H9 (cell line): ENCODE data around the gene ZBBX. TPM values are rescaled to one million over a fixed set of nuclear protein-coding genes. Genes with fewer than 3 reads are reported as not detected.

Experiments used
- DNase-seq: peaks from one replicate; pipeline ENCODE4 v3.0.0-alpha.2; 2017
- H2AFZ ChIP-seq: one replicate; pipeline ENCODE4 v1.6.1; 2013; ENCODE audit warnings: mild to moderate bottlenecking, low read length, control low read depth, moderate library complexity
- H2AK5ac ChIP-seq: 2 replicates; pipeline ENCODE4 v1.6.1; 2013; ENCODE audit warnings: low read length, control low read depth, mixed read lengths; ENCODE audit not compliant: insufficient read length
- H2BK120ac ChIP-seq: one replicate; pipeline ENCODE4 v1.6.1; 2013; ENCODE audit warnings: low read depth, mild to moderate bottlenecking, low read length, control low read depth, inconsistent platforms; ENCODE audit not compliant: poor library complexity, severe bottlenecking
- H2BK12ac ChIP-seq: 2 replicates; pipeline ENCODE4 v1.6.1; 2013; ENCODE audit warnings: low read length, control low read depth, mixed read lengths, low read depth; ENCODE audit not compliant: insufficient read length
- H2BK15ac ChIP-seq: 2 replicates; pipeline ENCODE4 v1.6.1; 2013; ENCODE audit warnings: low read depth, low read length, control low read depth
- H2BK20ac ChIP-seq: one replicate; pipeline ENCODE4 v1.6.1; 2013; ENCODE audit warnings: low read depth, mild to moderate bottlenecking, low read length, control low read depth, inconsistent platforms; ENCODE audit not compliant: poor library complexity, severe bottlenecking
- H2BK5ac ChIP-seq: 2 replicates; pipeline ENCODE4 v1.6.1; 2013; ENCODE audit warnings: low read length, control low read depth, mixed read lengths; ENCODE audit not compliant: insufficient read length
- H3K14ac ChIP-seq: 2 replicates; pipeline ENCODE4 v1.6.1; 2013; ENCODE audit warnings: low read length, control low read depth; ENCODE audit not compliant: insufficient read depth
- H3K18ac ChIP-seq: 2 replicates; pipeline ENCODE4 v1.6.1; 2013; ENCODE audit warnings: low read depth, mild to moderate bottlenecking, mixed read lengths, low read length, control low read depth; ENCODE audit not compliant: insufficient read length
- H3K23ac ChIP-seq: 2 replicates; pipeline ENCODE4 v1.6.1; 2013; ENCODE audit warnings: low read length, control low read depth, mixed read lengths, low read depth; ENCODE audit not compliant: insufficient read length
- H3K23me2 ChIP-seq: 2 replicates; pipeline ENCODE4 v1.6.1; 2013; ENCODE audit warnings: low read depth, mild to moderate bottlenecking, mixed read lengths, low read length, control low read depth; ENCODE audit not compliant: insufficient read length, poor library complexity, severe bottlenecking
- H3K27ac ChIP-seq: 2 replicates; pipeline ENCODE4 v1.5.1; 2013; ENCODE audit warnings: low read length, control low read depth, mixed read lengths, low read depth; ENCODE audit not compliant: insufficient read length
- H3K27me3 ChIP-seq: 2 replicates; pipeline ENCODE4 v1.6.1; 2013; ENCODE audit warnings: low read length, control low read depth, inconsistent platforms; ENCODE audit not compliant: insufficient read depth
- H3K4ac ChIP-seq: 2 replicates; pipeline ENCODE4 v1.6.1; 2013; ENCODE audit warnings: low read depth, mild to moderate bottlenecking, control low read depth, inconsistent platforms, low read length, moderate library complexity
- H3K4me1 ChIP-seq: 2 replicates; pipeline ENCODE4 v1.6.1; 2013; ENCODE audit warnings: low read length, control low read depth, inconsistent platforms; ENCODE audit not compliant: insufficient read depth
- H3K4me2 ChIP-seq: 2 replicates; pipeline ENCODE4 v1.6.1; 2013; ENCODE audit warnings: low read length, control low read depth, mixed read lengths; ENCODE audit not compliant: insufficient read length, insufficient read depth
- H3K56ac ChIP-seq: 2 replicates; pipeline ENCODE4 v1.6.1; 2013; ENCODE audit warnings: low read depth, mild to moderate bottlenecking, mixed read lengths, low read length, control low read depth; ENCODE audit not compliant: insufficient read length
- H3K79me1 ChIP-seq: 2 replicates; pipeline ENCODE4 v1.6.1; 2013; ENCODE audit warnings: low read depth, mild to moderate bottlenecking, moderate library complexity, low read length, control low read depth, inconsistent platforms; ENCODE audit not compliant: insufficient read depth, poor library complexity, severe bottlenecking
- H3K79me2 ChIP-seq: 2 replicates; pipeline ENCODE4 v1.6.1; 2013; ENCODE audit warnings: low read length, control low read depth, inconsistent platforms; ENCODE audit not compliant: insufficient read depth
- H3K9ac ChIP-seq: 2 replicates; pipeline ENCODE4 v1.6.1; 2013; ENCODE audit warnings: low read length, control low read depth, mixed read lengths; ENCODE audit not compliant: insufficient read length; ENCODE audit errors: extremely low read depth
- H3K9me3 ChIP-seq: one replicate; pipeline ENCODE4 v1.6.1; 2013; ENCODE audit warnings: low read depth, low read length, inconsistent platforms; ENCODE audit not compliant: control insufficient read depth
- H3T11ph ChIP-seq: one replicate; pipeline ENCODE4 v1.6.1; 2013; ENCODE audit warnings: mild to moderate bottlenecking, low read length, control low read depth, inconsistent platforms
- H4K20me1 ChIP-seq: one replicate; pipeline ENCODE4 v1.6.1; 2013; ENCODE audit not compliant: control insufficient read depth, insufficient read length, insufficient read depth
- H4K5ac ChIP-seq: 2 replicates; pipeline ENCODE4 v1.6.1; 2013; ENCODE audit warnings: low read depth, mild to moderate bottlenecking, mixed read lengths, low read length, control low read depth; ENCODE audit not compliant: insufficient read length
- H4K8ac ChIP-seq: replicated peaks from 2 replicates; pipeline ENCODE4 v1.6.1; 2013; ENCODE audit warnings: low read length, control low read depth, mixed read lengths, low read depth; ENCODE audit not compliant: insufficient read length
- H4K91ac ChIP-seq: 2 replicates; pipeline ENCODE4 v1.6.1; 2013; ENCODE audit warnings: low read depth, mild to moderate bottlenecking, moderate library complexity, mixed read lengths, low read length, control low read depth; ENCODE audit not compliant: insufficient read length
- H3K27ac Mint-ChIP-seq, 3 experiments: 2 replicates in 2 of 3; 3 replicates in 1 of 3; pipeline ENCODE4 v1.8.0; 2020 to 2021; ENCODE audit warnings: mixed read lengths in 3 of 3, mild to moderate bottlenecking in 1 of 3, moderate library complexity in 1 of 3
- H3K27me3 Mint-ChIP-seq: 2 replicates; pipeline ENCODE4 v1.8.0; 2021; ENCODE audit warnings: low read depth, mild to moderate bottlenecking, moderate library complexity, mixed read lengths
- H3K36me3 Mint-ChIP-seq, 3 experiments: 2 replicates in 2 of 3; 3 replicates in 1 of 3; pipeline ENCODE4 v1.8.0; 2020 to 2021; ENCODE audit warnings: low read depth in 3 of 3, mixed read lengths in 3 of 3; ENCODE audit not compliant: insufficient read depth in 1 of 3
- H3K4me1 Mint-ChIP-seq, 2 experiments: 2 replicates each; pipeline ENCODE4 v1.8.0; 2020; ENCODE audit warnings: mixed read lengths in 2 of 2
- H3K4me3 Mint-ChIP-seq, 2 experiments: 2 replicates in 1 of 2; 3 replicates in 1 of 2; pipeline ENCODE4 v1.8.0; 2020 to 2021; ENCODE audit warnings: mild to moderate bottlenecking in 2 of 2, mixed read lengths in 2 of 2, moderate library complexity in 1 of 2
- H3K9me3 Mint-ChIP-seq, 2 experiments: 2 replicates in 1 of 2; 3 replicates in 1 of 2; pipeline ENCODE4 v1.8.0; 2020; ENCODE audit warnings: mild to moderate bottlenecking in 2 of 2, mixed read lengths in 2 of 2, moderate library complexity in 1 of 2
- CTCF ChIP-seq: fragments of 200-600 bp; sonication (generic); conservative IDR thresholded peaks from 3 replicates; pipeline ENCODE4 v1.8.0; 2021; ENCODE audit warnings: antibody characterized with exemption, mild to moderate bottlenecking
- WGBS: extraction: QIAGEN DNeasy Blood & Tissue Kit; methylation state at CpG from one replicate; pipeline ENCODE4 v1.1.7; 2013; ENCODE audit warnings: missing lambda C conversion rate, low lambda C conversion rate, mixed read lengths; ENCODE audit not compliant: insufficient read length; ENCODE audit errors: extremely low coverage; 5-methylcytosine and 5-hydroxymethylcytosine counted together
- total RNA-seq: library from RNA; stranded (reverse); gene quantifications from 2 replicates; pipeline ENCODE4 v1.2.1, GENCODE V29; 2021

ZBBX gene
- total RNA-seq, 1 experiment from 2014 or later: 2.4 TPM

- no peak overlapping the region for H3K27ac ChIP-seq
- DNase-seq: no peak
- H3K9me3 ChIP-seq: no peaks in the 10 kb centered on the region
- peak overlapping the region in 1 of 3 experiments; percentile 73; a peak in 1 of 7 replicates for H3K27ac Mint-ChIP-seq
- no peak overlapping the region for H3T11ph ChIP-seq
- H3K79me1 ChIP-seq: no peaks in the 10 kb centered on the region
- H3K56ac ChIP-seq: no peak overlapping the region
- H3K18ac ChIP-seq: no peak overlapping the region
- no peak overlapping the region for H3K23ac ChIP-seq
- H3K27me3 Mint-ChIP-seq: no peaks in the 10 kb centered on the region; the same call in 1 of the 2 replicates
- no peak overlapping the region for H2BK15ac ChIP-seq
- no peaks in the 10 kb centered on the region for H3K4me1 ChIP-seq
- H2BK12ac ChIP-seq: no peak overlapping the region
- no peak overlapping the region for H3K9ac ChIP-seq
- no peak for TF ChIP-seq CTCF
- no peaks in the 10 kb centered on the region for H3K79me2 ChIP-seq
- no peak overlapping the region for H4K8ac ChIP-seq
- no peak overlapping the region for H2AK5ac ChIP-seq
- no peak overlapping the region for H2BK120ac ChIP-seq
- no CpG with 5 or more reads among the region's 8 CpGs for WGBS
- no peak overlapping the region for H2BK5ac ChIP-seq
- H3K4me2 ChIP-seq: no peak overlapping the region
- H4K91ac ChIP-seq: no peak overlapping the region
- H4K5ac ChIP-seq: no peak overlapping the region
- peaks cover 0 to 3% of the 10 kb centered on the region in 2 experiments; a peak in 2 of 4 replicates for H3K4me1 Mint-ChIP-seq
- H3K14ac ChIP-seq: no peak overlapping the region
- no peaks in the 10 kb centered on the region for H3K36me3 Mint-ChIP-seq
- H2BK20ac ChIP-seq: no peak overlapping the region
- H2AFZ ChIP-seq: no peak overlapping the region
- no peak overlapping the region for H3K4me3 Mint-ChIP-seq
- H3K27me3 ChIP-seq: no peaks in the 10 kb centered on the region
- no peak overlapping the region for H3K4ac ChIP-seq
- no peaks in the 10 kb centered on the region for H3K23me2 ChIP-seq
- H3K9me3 Mint-ChIP-seq: no peaks in the 10 kb centered on the region; a peak in 1 of 5 replicates
- H4K20me1 ChIP-seq: no peaks in the 10 kb centered on the region
Measured at GRCh38 chr3:167289435-167289834, 90.7 kb downstream of the ZBBX start.
